ENCODE data around the gene TRIM64.
"Not testable (repeated sequence)": the region's sequence is repeated elsewhere in the genome, so short reads cannot be mapped to it uniquely, and the experiment has no call there.

Gene TRIM64, protein sequence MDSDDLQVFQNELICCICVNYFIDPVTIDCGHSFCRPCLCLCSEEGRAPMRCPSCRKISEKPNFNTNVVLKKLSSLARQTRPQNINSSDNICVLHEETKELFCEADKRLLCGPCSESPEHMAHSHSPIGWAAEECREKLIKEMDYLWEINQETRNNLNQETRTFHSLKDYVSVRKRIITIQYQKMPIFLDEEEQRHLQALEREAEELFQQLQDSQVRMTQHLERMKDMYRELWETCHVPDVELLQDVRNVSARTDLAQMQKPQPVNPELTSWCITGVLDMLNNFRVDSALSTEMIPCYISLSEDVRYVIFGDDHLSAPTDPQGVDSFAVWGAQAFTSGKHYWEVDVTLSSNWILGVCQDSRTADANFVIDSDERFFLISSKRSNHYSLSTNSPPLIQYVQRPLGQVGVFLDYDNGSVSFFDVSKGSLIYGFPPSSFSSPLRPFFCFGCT

DNA sequence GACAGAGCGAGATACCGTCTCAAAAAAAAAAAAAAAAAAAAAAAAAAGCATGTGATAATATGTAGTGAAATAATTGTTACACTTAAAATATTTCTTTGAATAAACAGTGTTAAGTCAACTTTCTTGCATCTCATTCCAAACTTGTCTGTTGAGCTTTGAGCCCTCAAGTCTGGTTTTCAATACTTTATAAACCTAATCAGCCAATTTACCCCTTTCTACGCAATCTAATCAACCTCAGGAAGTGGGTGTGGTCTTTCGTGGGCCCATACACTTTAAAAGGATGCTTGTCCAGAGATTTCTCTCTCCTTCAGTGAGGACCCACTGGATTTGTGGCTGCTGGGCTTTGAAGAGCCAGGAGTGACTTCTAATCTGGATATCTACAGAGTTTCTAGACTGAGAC lies at the start of gene TRIM64:
Gene TRIM64 (plus strand): TSS at position 301 of the 400 bp plus-strand sequence. CDS start 2,467 bp downstream, outside the sequence.
- H3K27me3 ChIP-seq (ENCODE audit: low read depth, low read length); H3K27ac ChIP-seq (ENCODE audit: low read length); H3K4me1 ChIP-seq (ENCODE audit: low read length); H3K36me3 ChIP-seq (replicated peaks; ENCODE audit: low read depth, low read length); H3K9ac ChIP-seq (ENCODE audit: low read length); H3K4me3 ChIP-seq (ENCODE audit: low read length); H3K9me3 ChIP-seq (ENCODE audit: insufficient read depth, low read length); H4K20me1 ChIP-seq (ENCODE audit: insufficient read depth, low read length); H2AFZ ChIP-seq (ENCODE audit: low read depth, low read length); H3K79me2 ChIP-seq (ENCODE audit: low read length); H3K4me2 ChIP-seq (ENCODE audit: low read length): not testable (repeated sequence)

DNA sequence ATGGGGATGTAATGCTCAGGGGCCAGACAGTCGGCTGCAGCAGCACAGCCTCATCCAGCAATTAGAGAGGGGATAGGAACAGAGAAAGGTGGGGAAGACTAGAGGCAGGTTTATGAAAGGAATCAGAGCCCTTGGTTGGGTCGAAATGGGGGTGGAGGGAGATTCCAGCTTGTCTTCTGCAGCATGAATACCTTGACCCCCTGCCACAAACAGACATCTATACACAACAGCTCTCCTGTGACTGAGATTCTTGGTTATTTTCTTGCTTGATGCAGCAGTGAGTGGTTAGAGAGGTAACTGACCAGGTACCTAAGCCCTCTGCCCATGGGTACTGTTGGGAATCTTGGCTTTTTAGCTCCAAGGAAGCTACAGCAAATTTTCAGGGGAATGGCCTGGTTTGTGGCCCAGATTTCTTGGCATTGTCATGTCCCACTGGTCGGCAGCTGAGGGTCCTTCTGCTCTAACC lies 43.6 kb upstream of the TRIM64 start, which contains the start of gene TRIM49D1:
Gene TRIM49D1 (minus strand): TSS at position 51 of the 466 bp plus-strand sequence. CDS start 4,535 bp downstream, outside the sequence.
- H3K27me3 ChIP-seq (ENCODE audit: low read depth, low read length): no peaks in the 10 kb centered on the region
- no peaks in the 10 kb centered on the region for H3K9me3 ChIP-seq (ENCODE audit: insufficient read depth, low read length)
- no peak for TF ChIP-seq EZH2phosphoT487 (IDR thresholded peaks at IDR 0.05; ENCODE audit: low read depth)
- TF ChIP-seq, protein P1, sequence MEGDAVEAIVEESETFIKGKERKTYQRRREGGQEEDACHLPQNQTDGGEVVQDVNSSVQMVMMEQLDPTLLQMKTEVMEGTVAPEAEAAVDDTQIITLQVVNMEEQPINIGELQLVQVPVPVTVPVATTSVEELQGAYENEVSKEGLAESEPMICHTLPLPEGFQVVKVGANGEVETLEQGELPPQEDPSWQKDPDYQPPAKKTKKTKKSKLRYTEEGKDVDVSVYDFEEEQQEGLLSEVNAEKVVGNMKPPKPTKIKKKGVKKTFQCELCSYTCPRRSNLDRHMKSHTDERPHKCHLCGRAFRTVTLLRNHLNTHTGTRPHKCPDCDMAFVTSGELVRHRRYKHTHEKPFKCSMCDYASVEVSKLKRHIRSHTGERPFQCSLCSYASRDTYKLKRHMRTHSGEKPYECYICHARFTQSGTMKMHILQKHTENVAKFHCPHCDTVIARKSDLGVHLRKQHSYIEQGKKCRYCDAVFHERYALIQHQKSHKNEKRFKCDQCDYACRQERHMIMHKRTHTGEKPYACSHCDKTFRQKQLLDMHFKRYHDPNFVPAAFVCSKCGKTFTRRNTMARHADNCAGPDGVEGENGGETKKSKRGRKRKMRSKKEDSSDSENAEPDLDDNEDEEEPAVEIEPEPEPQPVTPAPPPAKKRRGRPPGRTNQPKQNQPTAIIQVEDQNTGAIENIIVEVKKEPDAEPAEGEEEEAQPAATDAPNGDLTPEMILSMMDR (IDR thresholded peaks at IDR 0.05; ENCODE audit: low read depth, low read length): no peak

DNA sequence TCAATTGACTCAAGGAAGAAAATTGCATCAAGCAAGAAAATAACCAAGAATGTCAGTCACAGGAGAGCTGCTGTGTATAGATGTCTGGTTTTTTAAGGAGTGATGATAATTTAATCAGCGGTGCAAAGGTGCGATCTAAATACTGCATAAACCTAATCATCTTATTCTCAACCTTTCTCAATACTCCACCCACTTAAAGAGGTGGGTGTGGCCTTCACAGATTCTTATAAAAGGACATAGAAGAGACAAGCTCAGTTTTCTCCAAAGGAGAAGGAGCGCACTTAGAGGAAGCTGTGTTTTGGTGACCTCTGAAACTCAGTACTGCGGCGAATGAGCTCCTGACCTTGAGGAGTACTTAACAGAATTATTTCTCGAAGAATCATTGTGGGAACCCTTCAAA lies 42.1 kb upstream of the TRIM64 start, which contains the start of gene TRIM49D2:
Gene TRIM49D2 (plus strand): TSS at position 301 of the 400 bp plus-strand sequence. CDS start 2,698 bp downstream, outside the sequence.
- H3K9ac ChIP-seq (ENCODE audit: low read length): not testable (repeated sequence)

More for the DNA sequence above, 43.6 kb upstream of the TRIM64 start, which contains the start of gene TRIM49D1:
- Histone ChIP-seq H3K4me3 (ENCODE audit: low read length) (no peak within 1 kb of the TSS), H3K9ac (ENCODE audit: low read length) (no peak within 1 kb of the TSS), H4K20me1 (ENCODE audit: insufficient read depth, low read length) (no peaks in the 10 kb centered on the region), H3K27ac (ENCODE audit: low read length) (no peak within 1 kb of the TSS), H3K79me2 (ENCODE audit: low read length) (no peaks in the 10 kb centered on the region), H3K36me3 (replicated peaks; ENCODE audit: low read depth, low read length) (no peaks in the 10 kb centered on the region), H2AFZ (ENCODE audit: low read depth, low read length) (no peak within 1 kb of the TSS), H3K4me1 (ENCODE audit: low read length) (no peaks in the 10 kb centered on the region), H3K4me2 (ENCODE audit: low read length) (no peak within 1 kb of the TSS)

DNA sequence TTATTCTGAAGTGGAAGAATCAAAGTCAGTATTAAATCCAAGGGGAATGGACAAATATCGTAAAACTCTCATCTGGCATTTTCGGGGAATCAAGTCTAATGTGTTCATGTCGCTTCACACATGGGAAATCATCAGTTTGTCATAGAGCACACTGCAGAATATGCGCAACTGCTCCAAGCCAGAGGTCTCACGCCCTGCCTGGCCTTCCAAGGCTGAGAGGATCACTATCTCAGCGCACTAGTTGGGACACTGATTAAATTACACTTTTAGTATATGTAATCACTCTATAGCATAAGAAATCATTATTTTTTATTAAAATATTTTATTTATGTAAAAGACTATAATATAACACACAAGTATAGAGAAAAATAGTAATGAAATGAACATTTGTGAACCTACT lies 5.0 kb upstream of the TRIM64 start:
- not testable (repeated sequence) for H3K4me1 ChIP-seq (ENCODE audit: low read length); H3K4me2 ChIP-seq (ENCODE audit: low read length); H3K9me3 ChIP-seq (ENCODE audit: insufficient read depth, low read length); H3K27me3 ChIP-seq (ENCODE audit: low read depth, low read length); H3K27ac ChIP-seq (ENCODE audit: low read length); H3K79me2 ChIP-seq (ENCODE audit: low read length); H3K36me3 ChIP-seq (replicated peaks; ENCODE audit: low read depth, low read length); H4K20me1 ChIP-seq (ENCODE audit: insufficient read depth, low read length); H3K4me3 ChIP-seq (ENCODE audit: low read length); H2AFZ ChIP-seq (ENCODE audit: low read depth, low read length); H3K9ac ChIP-seq (ENCODE audit: low read length)

More for the DNA sequence above, 42.1 kb upstream of the TRIM64 start, which contains the start of gene TRIM49D2:
- H3K4me1 ChIP-seq (ENCODE audit: low read length); H3K9me3 ChIP-seq (ENCODE audit: insufficient read depth, low read length); H3K27ac ChIP-seq (ENCODE audit: low read length); H3K27me3 ChIP-seq (ENCODE audit: low read depth, low read length); H3K4me2 ChIP-seq (ENCODE audit: low read length); H4K20me1 ChIP-seq (ENCODE audit: insufficient read depth, low read length); H3K4me3 ChIP-seq (ENCODE audit: low read length); H3K36me3 ChIP-seq (replicated peaks; ENCODE audit: low read depth, low read length); H2AFZ ChIP-seq (ENCODE audit: low read depth, low read length); H3K79me2 ChIP-seq (ENCODE audit: low read length): not testable (repeated sequence)
